K562 treated with DMSO at 1 percent for 12 hours (cell line): ENCODE data around the gene PZP. TPM values are rescaled to one million over a fixed set of nuclear protein-coding genes. Genes with fewer than 3 reads are reported as not detected.

Experiments
- total RNA-seq: library from RNA; unstranded; fragments of 300-600 nt; gene quantifications from 2 replicates; pipeline ENCODE4 v1.2.3, GENCODE V29; 2022; ENCODE audit not compliant: insufficient read depth

Gene PZP
- total RNA-seq, result not detected in 2 replicates

DNA sequence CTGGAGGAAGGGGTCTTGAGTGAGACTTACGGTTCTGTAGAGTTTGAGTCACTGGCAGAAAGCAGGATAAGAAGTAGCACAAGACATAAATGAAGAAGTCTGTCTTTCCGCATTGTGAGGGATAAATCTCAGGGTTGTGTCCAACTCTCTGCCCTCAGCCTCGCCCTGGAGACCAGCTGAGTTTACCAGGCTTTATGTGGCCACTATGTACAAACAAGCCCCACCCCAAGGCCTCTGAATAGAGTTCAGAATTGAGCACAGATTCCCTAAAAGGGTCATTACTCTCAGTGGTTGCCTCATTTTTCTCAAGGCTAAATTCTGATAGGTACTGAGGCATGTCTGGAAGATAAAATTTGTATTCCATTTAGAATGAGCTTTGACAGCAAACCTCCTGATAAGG lies at the start of gene PZP:
PZP (minus strand) TSS at position 167 of the 400 bp plus-strand sequence; CDS start at position 113, 54 bp downstream.

GRCh38 chr12:9115731-9116559 lies 92.2 kb downstream of the PZP start, which contains the start of gene A2M:
Gene A2M, minus strand, starts transcription at chr12:9115919. Its CDS starts 70 bp downstream, at chr12:9115849.

Other genes with a start within 250 kb of the PZP start
- gene KLRG1, start 218.8 kb downstream of the PZP start, total RNA-seq, result 1.9 and 5.5 TPM in 2 replicates
- not detected in 2 replicates for gene A2M, start 92.5 kb downstream of the PZP start, total RNA-seq